ENCODE data around the gene GPR62. TPM values are rescaled to one million over a fixed set of nuclear protein-coding genes. Genes with fewer than 3 reads are reported as not detected.

The GPR62 gene
- total and polyA plus RNA-seq, 4 donors = 1.2 to 4.6 (median 2.7) TPM

Small RNA genes lying within 50 kb of the gene (small RNA-seq; reads per million reads assigned to genes)
- gene AC115284.1 (ENCODE audit: low replicate concordance) = not detected

Other genes starting within 250 kb of the GPR62 start
- gene GRM2, start 248.3 kb upstream of the GPR62 start, total RNA-seq = 1 to 10 TPM; 1.3 to 1.5 TPM
- 10 to 100 TPM in 1 of 2 donors, 1 to 10 TPM in 1; 5.6 to 10.2 TPM for gene GRM2, start 248.3 kb upstream of the GPR62 start, polyA plus RNA-seq (ENCODE audit: insufficient read length in 2 of 2)
- gene IQCF6, start 176.1 kb upstream of the GPR62 start, total RNA-seq = not detected
- gene IQCF6, start 176.1 kb upstream of the GPR62 start, polyA plus RNA-seq (ENCODE audit: insufficient read length in 2 of 2) = not detected
- not detected for gene IQCF2, start 93.8 kb upstream of the GPR62 start, total RNA-seq
- not detected for gene IQCF2, start 93.8 kb upstream of the GPR62 start, polyA plus RNA-seq (ENCODE audit: insufficient read length in 2 of 2)
- gene IQCF5, start 79.8 kb upstream of the GPR62 start, total RNA-seq = not detected
- not detected for gene IQCF5, start 79.8 kb upstream of the GPR62 start, polyA plus RNA-seq (ENCODE audit: insufficient read length in 2 of 2)
- not detected for gene IQCF1, start 52.0 kb upstream of the GPR62 start, total RNA-seq
- under 1 TPM in 1 of 2 donors, not detected in 1; 0.39 TPM for gene IQCF1, start 52.0 kb upstream of the GPR62 start, polyA plus RNA-seq (ENCODE audit: insufficient read length in 2 of 2)
- 10 to 100 TPM; 10.2 to 16.8 TPM for gene RRP9, start 13.5 kb upstream of the GPR62 start, total RNA-seq
- 10 to 100 TPM; 18.6 to 22.7 TPM for gene RRP9, start 13.5 kb upstream of the GPR62 start, polyA plus RNA-seq (ENCODE audit: insufficient read length in 2 of 2)
- 10 to 100 TPM in 1 of 2 donors, 1 to 10 TPM in 1; 5.9 to 13.2 TPM for gene PARP3, start 13.0 kb upstream of the GPR62 start, total RNA-seq
- 10 to 100 TPM; 11.6 to 14.7 TPM for gene PARP3, start 13.0 kb upstream of the GPR62 start, polyA plus RNA-seq (ENCODE audit: insufficient read length in 2 of 2)
- 10 to 100 TPM; 53.5 to 98.8 TPM for gene PCBP4, start 12.1 kb downstream of the GPR62 start, total RNA-seq
- 100 to 1,000 TPM; 218 to 271 TPM for gene PCBP4, start 12.1 kb downstream of the GPR62 start, polyA plus RNA-seq (ENCODE audit: insufficient read length in 2 of 2)
- 10 to 100 TPM in 1 of 2 donors, 1 to 10 TPM in 1; 5.9 to 24.0 TPM for gene ABHD14B, start 18.7 kb downstream of the GPR62 start, total RNA-seq
- 10 to 100 TPM; 13.5 to 21.3 TPM for gene ABHD14B, start 18.7 kb downstream of the GPR62 start, polyA plus RNA-seq (ENCODE audit: insufficient read length in 2 of 2)
- 10 to 100 TPM; 20.5 to 55.1 TPM for gene ABHD14A, start 19.7 kb downstream of the GPR62 start, total RNA-seq
- gene ABHD14A, start 19.7 kb downstream of the GPR62 start, polyA plus RNA-seq (ENCODE audit: insufficient read length in 2 of 2) = 10 to 100 TPM; 61.1 to 66.6 TPM
- 10 to 100 TPM in 1 of 2 donors, 1 to 10 TPM in 1; 3.8 to 29.8 TPM for gene ACY1, start 28.2 kb downstream of the GPR62 start, total RNA-seq
- gene ACY1, start 28.2 kb downstream of the GPR62 start, polyA plus RNA-seq (ENCODE audit: insufficient read length in 2 of 2) = 10 to 100 TPM; 22.2 to 26.6 TPM
- 1,000 to 10,000 TPM in 1 of 2 donors, 100 to 1,000 TPM in 1; 425 to 1,251 TPM for gene RPL29, start 40.5 kb downstream of the GPR62 start, total RNA-seq
- 1,000 to 10,000 TPM; 1,191 to 1,243 TPM for gene RPL29, start 40.5 kb downstream of the GPR62 start, polyA plus RNA-seq (ENCODE audit: insufficient read length in 2 of 2)
- gene DUSP7, start 101.2 kb downstream of the GPR62 start, total RNA-seq = 10 to 100 TPM in 1 of 2 donors, 1 to 10 TPM in 1; 9.2 to 13.8 TPM
- 10 to 100 TPM; 28.4 to 29.6 TPM for gene DUSP7, start 101.2 kb downstream of the GPR62 start, polyA plus RNA-seq (ENCODE audit: insufficient read length in 2 of 2)
- 1 to 10 TPM; 3.9 to 5.0 TPM for gene POC1A, start 199.0 kb downstream of the GPR62 start, total RNA-seq
- gene POC1A, start 199.0 kb downstream of the GPR62 start, polyA plus RNA-seq (ENCODE audit: insufficient read length in 2 of 2) = 1 to 10 TPM; 7.5 to 8.5 TPM
- 10 to 100 TPM; 39.6 to 48.9 TPM for gene ALAS1, start 242.8 kb downstream of the GPR62 start, total RNA-seq
- gene ALAS1, start 242.8 kb downstream of the GPR62 start, polyA plus RNA-seq (ENCODE audit: insufficient read length in 2 of 2) = 10 to 100 TPM; 56.4 to 57.5 TPM

All from spinal cord (tissue), 4 donors.